Gastrocnemius medialis (tissue), 4 donors: Measurements from ENCODE around the gene HSH2D.

Experiments
- CTCF ChIP-seq, 5 experiments: fragments of 450-650 bp in 3 of 5; fragments of 200-600 bp in 2 of 5; sonication (generic) in 2 of 5; IDR thresholded peaks in 4 of 5; conservative IDR thresholded peaks in 1 of 5; 1 replicate in 4 of 5; 2 replicates in 1 of 5; pipeline ENCODE4 v1.5.1; 2016 to 2019; ENCODE audit warnings: antibody characterized with exemption in 5 of 5, mild to moderate bottlenecking in 3 of 5, moderate library complexity in 3 of 5
- POLR2A ChIP-seq, 2 donors: fragments of 450-650 bp; IDR thresholded peaks; one replicate each; pipeline ENCODE4 v1.6.1; 2017; ENCODE audit warnings: antibody characterized with exemption in 2 of 2, mild to moderate bottlenecking in 2 of 2, moderate library complexity in 2 of 2

GRCh38 chr19:16133818-16134217 is 9.7 kb upstream of the HSH2D start:
- TF ChIP-seq POLR2A (IDR thresholded peaks at IDR 0.05) (no peak), CTCF (IDR thresholded peaks at IDR 0.05 in 4 of 5, conservative IDR thresholded peaks at IDR 0.05 in 1 of 5) (no peak)
